Activated CD8-positive, alpha-beta T cell treated with anti-CD3 and anti-CD28 coated beads for 36 hours (primary cell): ENCODE results near the gene ARFGEF2. TPM values are rescaled to one million over a fixed set of nuclear protein-coding genes. Genes with fewer than 3 reads are reported as not detected.
"Not testable (repeated sequence)": the region's sequence is repeated elsewhere in the genome, so short reads cannot be mapped to it uniquely, and the experiment has no call there.

ENCODE experiments used
- ATAC-seq: fragments of 200-7000 bp; cut with Tn5 transposase; one replicate; pipeline ENCODE4 v1.10.0; 2021; ENCODE audit warnings: mild to moderate bottlenecking, moderate library complexity
- CTCF ChIA-PET: fragments of 350-600 bp; sonication (Branson Sonifier 250); formaldehyde crosslinking; loops from one replicate; lab custom pipeline; 2021; ENCODE audit warnings: antibody characterized with exemption; lab: Charles Lee
- POLR2A ChIA-PET: fragments of 350-600 bp; sonication (Branson Sonifier 250); formaldehyde crosslinking; loops from one replicate; lab custom pipeline; 2021; ENCODE audit warnings: antibody characterized with exemption; lab: Charles Lee
- DNase-seq: peaks from one replicate; pipeline ENCODE4 v3.0.0-alpha.2; 2020
- H3K27ac Mint-ChIP-seq: one replicate; pipeline ENCODE4 v1.8.0; 2021; ENCODE audit warnings: mild to moderate bottlenecking, mixed read lengths
- H3K27me3 Mint-ChIP-seq: one replicate; pipeline ENCODE4 v1.8.0; 2021; ENCODE audit warnings: mixed read lengths
- H3K36me3 Mint-ChIP-seq: one replicate; pipeline ENCODE4 v1.8.0; 2021; ENCODE audit warnings: low read depth, mixed read lengths
- H3K4me1 Mint-ChIP-seq: one replicate; pipeline ENCODE4 v1.8.0; 2021; ENCODE audit warnings: low read depth, mixed read lengths
- H3K4me3 Mint-ChIP-seq: one replicate; pipeline ENCODE4 v1.8.0; 2021; ENCODE audit warnings: mild to moderate bottlenecking, moderate library complexity, mixed read lengths
- H3K9me3 Mint-ChIP-seq: one replicate; pipeline ENCODE4 v1.8.0; 2021; ENCODE audit warnings: mixed read lengths
- intact Hi-C: fragments of 100-400 bp; cut with micrococcal nuclease; formaldehyde crosslinking; loops from one replicate; pipeline ENCODE4 v1.10.0; 2022
- total RNA-seq, 2 experiments: library from RNA; stranded (reverse); gene quantifications; one replicate each; pipeline ENCODE4 v1.2.3, GENCODE V29; 2021
- TF ChIP-seq, protein P1 (sequence below): fragments of 200-600 bp; IDR thresholded peaks from one replicate; pipeline ENCODE4 v1.8.0; 2022; ENCODE audit warnings: antibody characterized with exemption, mild to moderate bottlenecking

ARFGEF2 gene
- total RNA-seq, 2 experiments from 2014 or later = 20.5 to 22.7 TPM

- no peak overlapping the region for H3K4me3 Mint-ChIP-seq
- ChIA-PET CTCF (interaction anchor here (1.0 kb wide), 1 partner anchor 9 kb away, joined by 3 read pairs; no protein-coding TSS in a partner anchor), POLR2A (interaction anchor here (1.2 kb wide), 1 partner anchor 18 kb away, joined by 4 read pairs; no protein-coding TSS in a partner anchor)
- no peak for ATAC-seq
- no peak overlapping the region for H3K27ac Mint-ChIP-seq
- peaks cover 20% of the 10 kb centered on the region for H3K4me1 Mint-ChIP-seq
- peaks cover 1% of the 10 kb centered on the region for H3K9me3 Mint-ChIP-seq
- intact Hi-C loops = no loop called here
- peaks cover 10% of the 10 kb centered on the region for H3K36me3 Mint-ChIP-seq
- no peaks in the 10 kb centered on the region for H3K27me3 Mint-ChIP-seq
- no peak for DNase-seq
- TF ChIP-seq, protein P1, sequence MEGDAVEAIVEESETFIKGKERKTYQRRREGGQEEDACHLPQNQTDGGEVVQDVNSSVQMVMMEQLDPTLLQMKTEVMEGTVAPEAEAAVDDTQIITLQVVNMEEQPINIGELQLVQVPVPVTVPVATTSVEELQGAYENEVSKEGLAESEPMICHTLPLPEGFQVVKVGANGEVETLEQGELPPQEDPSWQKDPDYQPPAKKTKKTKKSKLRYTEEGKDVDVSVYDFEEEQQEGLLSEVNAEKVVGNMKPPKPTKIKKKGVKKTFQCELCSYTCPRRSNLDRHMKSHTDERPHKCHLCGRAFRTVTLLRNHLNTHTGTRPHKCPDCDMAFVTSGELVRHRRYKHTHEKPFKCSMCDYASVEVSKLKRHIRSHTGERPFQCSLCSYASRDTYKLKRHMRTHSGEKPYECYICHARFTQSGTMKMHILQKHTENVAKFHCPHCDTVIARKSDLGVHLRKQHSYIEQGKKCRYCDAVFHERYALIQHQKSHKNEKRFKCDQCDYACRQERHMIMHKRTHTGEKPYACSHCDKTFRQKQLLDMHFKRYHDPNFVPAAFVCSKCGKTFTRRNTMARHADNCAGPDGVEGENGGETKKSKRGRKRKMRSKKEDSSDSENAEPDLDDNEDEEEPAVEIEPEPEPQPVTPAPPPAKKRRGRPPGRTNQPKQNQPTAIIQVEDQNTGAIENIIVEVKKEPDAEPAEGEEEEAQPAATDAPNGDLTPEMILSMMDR = no peak
These were observed 10.2 kb downstream of the ARFGEF2 start for GRCh38 chr20:48931527-48932374.

- Mint-ChIP-seq H3K4me3 (no peak overlapping the region), H3K9me3 (no peaks in the 10 kb centered on the region), H3K27ac (no peak overlapping the region), H3K36me3 (peaks cover 7% of the 10 kb centered on the region), H3K4me1 (peaks cover 23% of the 10 kb centered on the region), H3K27me3 (no peaks in the 10 kb centered on the region)
- ChIA-PET POLR2A (no interaction called here), CTCF (interaction anchor here (1.0 kb wide), 1 partner anchor 10 kb away, joined by 3 read pairs; no protein-coding TSS in a partner anchor)
- intact Hi-C loops = no loop called here
- ATAC-seq (no peak), DNase-seq (no peak)
- TF ChIP-seq, protein P1 = no peak
These were observed 10.9 kb downstream of the ARFGEF2 start for GRCh38 chr20:48932375-48932941.

DNA sequence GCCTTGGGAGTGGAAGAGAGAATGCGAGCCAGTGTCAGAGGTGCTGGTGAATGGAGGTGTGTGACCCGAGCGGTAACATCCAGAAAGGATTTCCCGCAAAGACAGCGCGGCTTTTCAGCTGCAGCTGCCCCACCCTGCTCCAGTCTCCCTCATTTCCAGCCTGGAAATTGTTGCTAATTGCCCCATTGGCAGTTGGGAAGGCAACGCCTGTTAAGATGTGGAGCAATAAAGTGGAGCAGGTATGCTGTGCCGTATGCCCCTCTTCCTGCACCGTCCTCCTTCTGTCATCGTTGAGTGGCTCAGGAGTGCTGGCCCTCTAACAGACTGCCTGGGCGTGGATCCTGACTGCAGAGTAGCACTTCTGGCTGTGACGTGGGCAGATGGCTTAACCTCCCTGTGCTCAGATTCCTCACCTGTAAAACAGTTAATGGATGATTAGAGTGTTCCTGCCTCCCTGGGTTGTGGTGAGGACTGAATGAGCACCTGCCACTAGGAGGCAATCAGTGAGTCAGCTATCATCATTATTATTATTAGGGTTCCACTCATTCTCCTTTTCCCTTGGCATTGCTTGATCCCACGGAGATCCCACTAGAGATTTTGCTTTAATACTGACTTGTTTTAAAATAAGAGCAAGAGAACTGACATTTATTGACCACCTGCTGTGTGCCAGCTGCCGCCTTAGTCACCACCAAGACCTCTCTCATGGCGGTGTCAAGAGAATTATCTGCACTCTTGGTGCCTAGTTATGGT is 11.7 kb downstream of the ARFGEF2 start:
- no peak overlapping the region for H3K27ac Mint-ChIP-seq
- peaks cover 28% of the 10 kb centered on the region for H3K4me1 Mint-ChIP-seq
- CTCF ChIA-PET = no interaction called here
- TF ChIP-seq, protein P1 = no peak
- H3K36me3 Mint-ChIP-seq = peaks cover 5% of the 10 kb centered on the region
- H3K27me3 Mint-ChIP-seq = no peaks in the 10 kb centered on the region
- POLR2A ChIA-PET = no interaction called here
- ATAC-seq = no peak
- intact Hi-C loops = no loop called here
- no peaks in the 10 kb centered on the region for H3K9me3 Mint-ChIP-seq
- DNase-seq = no peak
- H3K4me3 Mint-ChIP-seq = no peak overlapping the region

DNA sequence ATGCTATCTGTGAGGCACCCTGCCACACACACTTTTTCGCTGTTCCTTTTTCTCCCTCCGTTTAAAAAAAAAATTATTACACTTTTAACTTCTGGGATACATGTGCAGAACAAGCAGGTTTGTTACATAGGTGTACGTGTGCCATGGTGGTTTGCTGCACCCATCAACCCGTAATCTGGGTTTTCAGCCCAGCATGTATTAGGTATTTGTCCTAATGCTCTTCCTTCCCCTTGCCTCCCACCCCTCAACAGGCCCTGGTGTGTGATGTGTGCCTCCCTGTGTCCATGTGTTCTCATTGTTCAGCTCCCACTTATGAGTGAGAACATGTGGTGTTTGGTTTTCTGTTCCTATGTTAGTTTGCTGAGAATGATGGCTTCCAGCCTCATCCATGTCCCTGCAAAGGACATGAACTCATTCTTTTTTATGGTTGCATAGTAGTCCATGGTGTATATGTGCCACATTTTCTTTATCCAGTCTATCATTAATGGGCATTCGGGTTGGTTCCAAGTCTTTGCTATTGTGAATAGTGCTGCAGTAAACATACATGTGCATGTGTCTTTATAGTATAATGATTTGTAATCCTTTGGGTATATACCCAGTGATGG is 12.9 kb downstream of the ARFGEF2 start:
- H3K36me3 Mint-ChIP-seq, H3K27ac Mint-ChIP-seq, H3K27me3 Mint-ChIP-seq, intact Hi-C loops, ATAC-seq, DNase-seq, CTCF ChIA-PET, H3K4me3 Mint-ChIP-seq, POLR2A ChIA-PET, H3K9me3 Mint-ChIP-seq: not testable (repeated sequence)
- H3K4me1 Mint-ChIP-seq = peaks cover 32% of the 10 kb centered on the region

DNA sequence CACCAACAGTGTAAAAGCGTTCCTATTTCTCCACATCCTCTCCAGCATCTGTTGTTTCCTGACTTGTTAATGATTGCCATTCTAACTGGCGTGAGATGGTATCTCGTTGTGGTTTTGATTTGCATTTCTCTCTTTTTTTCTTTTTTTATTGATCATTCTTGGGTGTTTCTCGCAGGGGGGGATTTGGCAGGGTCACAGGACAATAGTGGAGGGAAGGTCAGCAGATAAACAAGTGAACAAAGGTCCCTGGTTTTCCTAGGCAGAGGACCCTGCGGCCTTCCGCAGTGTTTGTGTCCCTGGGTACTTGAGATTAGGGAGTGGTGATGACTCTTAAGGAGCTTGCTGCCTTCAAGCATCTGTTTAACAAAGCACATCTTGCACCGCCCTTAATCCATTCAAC is 13.5 kb downstream of the ARFGEF2 start:
- H3K27ac Mint-ChIP-seq, POLR2A ChIA-PET, H3K36me3 Mint-ChIP-seq, CTCF ChIA-PET, intact Hi-C loops, H3K4me3 Mint-ChIP-seq, H3K9me3 Mint-ChIP-seq, DNase-seq, ATAC-seq, H3K27me3 Mint-ChIP-seq: not testable (repeated sequence)
- H3K4me1 Mint-ChIP-seq = peaks cover 37% of the 10 kb centered on the region

- CTCF ChIA-PET, H3K36me3 Mint-ChIP-seq, H3K27ac Mint-ChIP-seq, ATAC-seq, POLR2A ChIA-PET, H3K9me3 Mint-ChIP-seq, H3K4me3 Mint-ChIP-seq, H3K27me3 Mint-ChIP-seq, DNase-seq, intact Hi-C loops: not testable (repeated sequence)
- peaks cover 37% of the 10 kb centered on the region for H3K4me1 Mint-ChIP-seq
These were observed 14.7 kb downstream of the ARFGEF2 start for GRCh38 chr20:48936178-48936577.
